SK-N-SH (cell line): ENCODE results near the gene SLC7A6. TPM values are rescaled to one million over a fixed set of nuclear protein-coding genes. Genes with fewer than 3 reads are reported as not detected.

Source experiments
- CTCF ChIA-PET: fragments of 300-600, 350-600 bp; formaldehyde crosslinking; extraction: SDS; loops from one replicate; lab custom pipeline; 2021; lab: Yijun Ruan, JAX
- POLR2A ChIA-PET: fragments of 350-600 bp; sonication (Branson Sonifier 250); formaldehyde crosslinking; extraction: SDS; loops from one replicate; lab custom pipeline; 2020; ENCODE audit warnings: antibody characterized with exemption, inconsistent platforms; lab: Yijun Ruan, JAX
- DNase-seq: peaks from one replicate; pipeline ENCODE4 v3.0.0; 2012
- H2AFZ ChIP-seq: fragments of 200-600 bp; sonication (generic); 2 replicates; pipeline ENCODE4 v1.8.1; 2016; ENCODE audit warnings: antibody characterized with exemption, mild to moderate bottlenecking, low read depth
- H3F3A ChIP-seq: fragments of 200-600 bp; sonication (generic); replicated peaks from 2 replicates; pipeline ENCODE3; 2016; ENCODE audit warnings: antibody characterized with exemption, mild to moderate bottlenecking; ENCODE audit not compliant: insufficient read depth
- H3K27ac ChIP-seq, 2 experiments: fragments of 200-500 bp in 1 of 2; fragments of 200-600 bp in 1 of 2; sonication (Bioruptor generic) in 1 of 2; sonication (generic), shearing (Covaris generic) in 1 of 2; 2 replicates each; pipeline versions ENCODE4 v1.5.1 to v1.6.1; 2014 to 2016; ENCODE audit warnings: low read depth in 2 of 2, inconsistent platforms in 1 of 2, low read length in 1 of 2, mild to moderate bottlenecking in 1 of 2, mixed read lengths in 1 of 2
- H3K27me3 ChIP-seq: fragments of 200-600 bp; sonication (generic), shearing (Covaris generic); 2 replicates; pipeline ENCODE4 v1.6.1; 2016; ENCODE audit warnings: mixed run types; ENCODE audit not compliant: insufficient read depth
- H3K36me3 ChIP-seq, 2 experiments: fragments of 200-500 bp in 1 of 2; fragments of 200-600 bp in 1 of 2; sonication (Bioruptor generic) in 1 of 2; sonication (generic) in 1 of 2; replicated peaks in 1 of 2; 2 replicates each; pipeline versions ENCODE3 to v1.5.1; 2014 to 2016; ENCODE audit warnings: low read length in 1 of 2, mild to moderate bottlenecking in 1 of 2; ENCODE audit not compliant: insufficient read depth in 2 of 2, control insufficient read depth in 1 of 2
- H3K4me1 ChIP-seq, 2 experiments: fragments of 200-500 bp in 1 of 2; fragments of 200-600 bp in 1 of 2; sonication (Bioruptor generic) in 1 of 2; sonication (generic), shearing (Covaris generic) in 1 of 2; 2 replicates each; pipeline versions ENCODE4 v1.5.1 to v1.6.1; 2014 to 2016; ENCODE audit warnings: low read depth in 1 of 2, low read length in 1 of 2, mixed run types in 1 of 2; ENCODE audit not compliant: insufficient read depth in 2 of 2, control insufficient read depth in 1 of 2
- H3K4me2 ChIP-seq: fragments of 200-600 bp; sonication (generic), shearing (Covaris generic); 2 replicates; pipeline ENCODE4 v1.6.1; 2017; ENCODE audit warnings: mixed run types
- H3K4me3 ChIP-seq, 2 experiments: fragments of 200-500 bp in 1 of 2; fragments of 200-600 bp in 1 of 2; sonication (Bioruptor generic) in 1 of 2; sonication (generic), shearing (Covaris generic) in 1 of 2; 2 replicates each; pipeline versions ENCODE4 v1.5.1 to v1.8.1; 2014 to 2016; ENCODE audit warnings: low read depth in 2 of 2, inconsistent platforms in 1 of 2, low read length in 1 of 2, mild to moderate bottlenecking in 1 of 2, mixed read lengths in 1 of 2, moderate library complexity in 1 of 2
- H3K79me2 ChIP-seq: fragments of 200-600 bp; sonication (generic); 2 replicates; pipeline ENCODE4 v1.8.1; 2017; ENCODE audit warnings: mild to moderate bottlenecking; ENCODE audit not compliant: insufficient read depth
- H3K9ac ChIP-seq: fragments of 200-600 bp; sonication (generic); 2 replicates; pipeline ENCODE4 v1.6.1; 2017; ENCODE audit warnings: mixed run types
- H3K9me2 ChIP-seq: fragments of 200-600 bp; sonication (generic); 2 replicates; pipeline ENCODE4 v1.6.1; 2017; ENCODE audit warnings: mixed run types
- H3K9me3 ChIP-seq: fragments of 200-600 bp; sonication (generic); 2 replicates; pipeline ENCODE4 v1.6.1; 2017; ENCODE audit warnings: mixed run types, mild to moderate bottlenecking, moderate library complexity
- H4K20me1 ChIP-seq: fragments of 200-600 bp; sonication (generic); 2 replicates; pipeline ENCODE4 v1.6.1; 2017; ENCODE audit warnings: mild to moderate bottlenecking, mixed run types; ENCODE audit not compliant: insufficient read depth
- GATA2 ChIP-seq: sonication (generic); formaldehyde crosslinking; IDR thresholded peaks from 2 replicates; pipeline ENCODE4 v1.5.0; 2020; ENCODE audit warnings: mild to moderate bottlenecking, missing genetic modification reagents
- NFIC ChIP-seq: IDR thresholded peaks from 2 replicates; pipeline ENCODE4 v1.4.0; 2012; ENCODE audit warnings: borderline replicate concordance
- PBX3 ChIP-seq: IDR thresholded peaks from 2 replicates; pipeline ENCODE4; 2012
- POLR2AphosphoS5 ChIP-seq: IDR thresholded peaks from 2 replicates; pipeline ENCODE4 v1.6.1; 2012; ENCODE audit warnings: low read depth, low read length
- RAD21 ChIP-seq: IDR thresholded peaks from 2 replicates; pipeline ENCODE4 v1.6.1; 2012; ENCODE audit warnings: mild to moderate bottlenecking, low read length
- RXRA ChIP-seq: IDR thresholded peaks from 2 replicates; pipeline ENCODE4 v1.4.0; 2012; ENCODE audit warnings: low read depth, mild to moderate bottlenecking, borderline replicate concordance
- SMC3 ChIP-seq: IDR thresholded peaks from 2 replicates; pipeline ENCODE4 v1.6.1; 2012; ENCODE audit warnings: low read depth, low read length, improper control_type of control experiment
- TAF1 ChIP-seq: IDR thresholded peaks from 2 replicates; pipeline ENCODE4 v1.6.1; 2012; ENCODE audit warnings: low read depth, mild to moderate bottlenecking, low read length, moderate library complexity, borderline replicate concordance
- TEAD4 ChIP-seq: IDR thresholded peaks from 2 replicates; pipeline ENCODE4 v1.4.0; 2012; ENCODE audit warnings: mild to moderate bottlenecking, borderline replicate concordance; ENCODE audit not compliant: insufficient read depth
- WGBS: methylation state at CpG from one replicate; pipeline ENCODE4 v1.1.6; 2017; ENCODE audit warnings: low lambda C conversion rate; 5-methylcytosine and 5-hydroxymethylcytosine counted together
- polyA plus RNA-seq, 3 experiments: library from polyadenylated mRNA; depleted of rRNA; stranded (reverse); fragments of >200 nt; gene quantifications; 2 replicates each; pipeline ENCODE4 v1.2.3, GENCODE V29; 2012
- TF ChIP-seq, protein P1 (sequence below): IDR thresholded peaks from 2 replicates; pipeline ENCODE4 v1.6.1; 2012; ENCODE audit warnings: mild to moderate bottlenecking, low read depth, low read length, moderate library complexity
- TF ChIP-seq, protein P2 (sequence below): fragments of 150-350 bp; IDR thresholded peaks from 2 replicates; pipeline ENCODE4 v1.6.1; 2017; ENCODE audit warnings: antibody characterized with exemption, low read length, low read depth, borderline replicate concordance

The SLC7A6 gene
- polyA plus RNA-seq, 1 of the 3 experiments (the other 2 are of a cell fraction): 19.0 TPM

GRCh38 chr16:68236137-68236825 lies 28.0 kb upstream of the SLC7A6 start (continued):
- TF ChIP-seq, protein P1, sequence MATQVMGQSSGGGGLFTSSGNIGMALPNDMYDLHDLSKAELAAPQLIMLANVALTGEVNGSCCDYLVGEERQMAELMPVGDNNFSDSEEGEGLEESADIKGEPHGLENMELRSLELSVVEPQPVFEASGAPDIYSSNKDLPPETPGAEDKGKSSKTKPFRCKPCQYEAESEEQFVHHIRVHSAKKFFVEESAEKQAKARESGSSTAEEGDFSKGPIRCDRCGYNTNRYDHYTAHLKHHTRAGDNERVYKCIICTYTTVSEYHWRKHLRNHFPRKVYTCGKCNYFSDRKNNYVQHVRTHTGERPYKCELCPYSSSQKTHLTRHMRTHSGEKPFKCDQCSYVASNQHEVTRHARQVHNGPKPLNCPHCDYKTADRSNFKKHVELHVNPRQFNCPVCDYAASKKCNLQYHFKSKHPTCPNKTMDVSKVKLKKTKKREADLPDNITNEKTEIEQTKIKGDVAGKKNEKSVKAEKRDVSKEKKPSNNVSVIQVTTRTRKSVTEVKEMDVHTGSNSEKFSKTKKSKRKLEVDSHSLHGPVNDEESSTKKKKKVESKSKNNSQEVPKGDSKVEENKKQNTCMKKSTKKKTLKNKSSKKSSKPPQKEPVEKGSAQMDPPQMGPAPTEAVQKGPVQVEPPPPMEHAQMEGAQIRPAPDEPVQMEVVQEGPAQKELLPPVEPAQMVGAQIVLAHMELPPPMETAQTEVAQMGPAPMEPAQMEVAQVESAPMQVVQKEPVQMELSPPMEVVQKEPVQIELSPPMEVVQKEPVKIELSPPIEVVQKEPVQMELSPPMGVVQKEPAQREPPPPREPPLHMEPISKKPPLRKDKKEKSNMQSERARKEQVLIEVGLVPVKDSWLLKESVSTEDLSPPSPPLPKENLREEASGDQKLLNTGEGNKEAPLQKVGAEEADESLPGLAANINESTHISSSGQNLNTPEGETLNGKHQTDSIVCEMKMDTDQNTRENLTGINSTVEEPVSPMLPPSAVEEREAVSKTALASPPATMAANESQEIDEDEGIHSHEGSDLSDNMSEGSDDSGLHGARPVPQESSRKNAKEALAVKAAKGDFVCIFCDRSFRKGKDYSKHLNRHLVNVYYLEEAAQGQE: no peak
- TF ChIP-seq RXRA (no peak), SMC3 (no peak), PBX3 (no peak), POLR2AphosphoS5 (no peak), NFIC (no peak)
- TF ChIP-seq, all 33 proteins: peak for 0

DNA sequence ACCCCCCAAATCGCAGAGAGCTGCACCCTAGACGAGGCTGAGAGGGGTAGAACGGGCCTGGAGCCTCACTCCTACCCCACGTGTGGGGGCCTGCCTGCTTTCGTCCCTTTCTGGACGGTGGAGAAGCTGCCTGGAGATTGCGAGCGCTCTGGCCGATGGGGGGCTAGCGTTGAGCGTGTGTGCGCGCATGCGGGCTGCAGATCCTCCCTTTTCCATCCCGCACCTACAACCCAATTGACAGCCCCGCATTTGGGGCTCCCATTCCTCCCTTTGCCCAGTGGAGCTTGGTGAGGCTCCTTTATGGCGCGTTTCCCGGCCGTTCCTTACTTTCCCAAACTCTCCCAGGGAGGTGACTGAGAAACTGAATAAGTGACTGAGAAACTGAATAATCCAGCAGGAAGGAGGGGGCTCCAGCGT lies 27.5 kb upstream of the SLC7A6 start:
- ChIA-PET CTCF (interaction anchor here (0.8 to 2.2 kb wide), 6 partner anchors 9 to 196 kb away, joined by 3 to 17 read pairs (median 4); no protein-coding TSS in a partner anchor), POLR2A (interaction anchor here (1.4 to 1.5 kb wide), 3 partner anchors 9 to 152 kb away, joined by 3 to 5 read pairs (median 5); partner anchors contain the start of genes NFATC3 and SLC7A6)
- H3K9me2 ChIP-seq: no peaks in the 10 kb centered on the region
- DNase-seq: no peak
- no peaks in the 10 kb centered on the region for H4K20me1 ChIP-seq
- H3F3A ChIP-seq: peaks cover 3% of the 10 kb centered on the region
- H3K27me3 ChIP-seq: no peaks in the 10 kb centered on the region
- H3K4me2 ChIP-seq: peak overlapping the region; percentile 70
- H3K36me3 ChIP-seq: no peaks in the 10 kb centered on the region
- H3K79me2 ChIP-seq: no peaks in the 10 kb centered on the region
- H3K4me1 ChIP-seq: peaks cover 0 to 8% of the 10 kb centered on the region in 2 experiments; a peak in 1 of 4 replicates
- 72% methylated on average over 20 of the region's 21 CpGs for WGBS
- H3K27ac ChIP-seq: peak overlapping the region; percentile 70 to 79
- peak overlapping the region; percentile 42 to 52 for H3K4me3 ChIP-seq
- H3K9me3 ChIP-seq: no peaks in the 10 kb centered on the region
- H3K9ac ChIP-seq: peak overlapping the region; percentile 55
- H2AFZ ChIP-seq: peak overlapping the region; percentile 79; the same call in 1 of the 2 replicates
- no peak for TF ChIP-seq RAD21
- no peak for TF ChIP-seq GATA2 (CRISPR knock-in tag)
- TF ChIP-seq, protein P2, sequence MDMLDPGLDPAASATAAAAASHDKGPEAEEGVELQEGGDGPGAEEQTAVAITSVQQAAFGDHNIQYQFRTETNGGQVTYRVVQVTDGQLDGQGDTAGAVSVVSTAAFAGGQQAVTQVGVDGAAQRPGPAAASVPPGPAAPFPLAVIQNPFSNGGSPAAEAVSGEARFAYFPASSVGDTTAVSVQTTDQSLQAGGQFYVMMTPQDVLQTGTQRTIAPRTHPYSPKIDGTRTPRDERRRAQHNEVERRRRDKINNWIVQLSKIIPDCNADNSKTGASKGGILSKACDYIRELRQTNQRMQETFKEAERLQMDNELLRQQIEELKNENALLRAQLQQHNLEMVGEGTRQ: no peak
- no peak for TF ChIP-seq TAF1
- TF ChIP-seq TEAD4: no peak
- TF ChIP-seq PBX3: no peak
